ENCODE measurements around the gene GPR137B. TPM values are rescaled to one million over a fixed set of nuclear protein-coding genes. Genes with fewer than 3 reads are reported as not detected.
A peak's percentile ranks its signal among the peaks of the same experiment; 100 is the strongest.

The GPR137B gene
- total and polyA plus RNA-seq, 9 of the 15 experiments (the other 6 are each of a cell fraction or from before 2014, with no cell fraction given) = 0.04 to 1.0 (median 0.62) TPM

- no peak for TF ChIP-seq ZNF407 (IDR thresholded peaks at IDR 0.05; ENCODE audit: low read depth)
- TF ChIP-seq, protein P1, sequence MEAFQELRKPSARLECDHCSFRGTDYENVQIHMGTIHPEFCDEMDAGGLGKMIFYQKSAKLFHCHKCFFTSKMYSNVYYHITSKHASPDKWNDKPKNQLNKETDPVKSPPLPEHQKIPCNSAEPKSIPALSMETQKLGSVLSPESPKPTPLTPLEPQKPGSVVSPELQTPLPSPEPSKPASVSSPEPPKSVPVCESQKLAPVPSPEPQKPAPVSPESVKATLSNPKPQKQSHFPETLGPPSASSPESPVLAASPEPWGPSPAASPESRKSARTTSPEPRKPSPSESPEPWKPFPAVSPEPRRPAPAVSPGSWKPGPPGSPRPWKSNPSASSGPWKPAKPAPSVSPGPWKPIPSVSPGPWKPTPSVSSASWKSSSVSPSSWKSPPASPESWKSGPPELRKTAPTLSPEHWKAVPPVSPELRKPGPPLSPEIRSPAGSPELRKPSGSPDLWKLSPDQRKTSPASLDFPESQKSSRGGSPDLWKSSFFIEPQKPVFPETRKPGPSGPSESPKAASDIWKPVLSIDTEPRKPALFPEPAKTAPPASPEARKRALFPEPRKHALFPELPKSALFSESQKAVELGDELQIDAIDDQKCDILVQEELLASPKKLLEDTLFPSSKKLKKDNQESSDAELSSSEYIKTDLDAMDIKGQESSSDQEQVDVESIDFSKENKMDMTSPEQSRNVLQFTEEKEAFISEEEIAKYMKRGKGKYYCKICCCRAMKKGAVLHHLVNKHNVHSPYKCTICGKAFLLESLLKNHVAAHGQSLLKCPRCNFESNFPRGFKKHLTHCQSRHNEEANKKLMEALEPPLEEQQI (IDR thresholded peaks at IDR 0.05) = 0 out of 2 replicates have a peak, but pooled peaks have one; percentile 22
These were observed 98.3 kb downstream of the GPR137B start (continued) for GRCh38 chr1:236240675-236241074.

Data from K562 (cell line).